CD4-positive, alpha-beta T cell (primary cell): ENCODE results near the gene RPP30. TPM values are rescaled to one million over a fixed set of nuclear protein-coding genes. Genes with fewer than 3 reads are reported as not detected.

Experiments
- ATAC-seq: fragments of 200-7000 bp; cut with Tn5 transposase; one replicate; pipeline ENCODE4 v1.10.0; 2022; ENCODE audit warnings: mild to moderate bottlenecking; ENCODE audit not compliant: poor library complexity
- CTCF ChIA-PET: fragments of 350-600 bp; sonication (Branson Sonifier 250); formaldehyde crosslinking; loops from one replicate; lab custom pipeline; 2021; ENCODE audit warnings: antibody characterized with exemption, inconsistent platforms; lab: Charles Lee
- POLR2A ChIA-PET: fragments of 350-600 bp; sonication (Branson Sonifier 250); formaldehyde crosslinking; loops from one replicate; lab custom pipeline; 2021; ENCODE audit warnings: antibody characterized with exemption, inconsistent platforms; lab: Charles Lee
- DNase-seq, 14 experiments: peaks; one replicate each; pipeline ENCODE4 v3.0.0-alpha.2; 2013 to 2020; ENCODE audit warnings: mixed read lengths in 2 of 14
- H3K27ac ChIP-seq, 2 donors: one replicate each; pipeline versions ENCODE4 v1.5.1 to v1.7.0; 2013; ENCODE audit warnings: low read length in 2 of 2, low read depth in 1 of 2, mild to moderate bottlenecking in 1 of 2
- H3K27me3 ChIP-seq, 2 experiments: 1 replicate in 1 of 2; 2 replicates in 1 of 2; pipeline versions ENCODE4 v1.6.1 to v1.7.0; 2013; ENCODE audit warnings: low read length in 2 of 2, control low read depth in 1 of 2, mild to moderate bottlenecking in 1 of 2, moderate library complexity in 1 of 2; ENCODE audit not compliant: insufficient read depth in 2 of 2, control insufficient read depth in 1 of 2
- H3K36me3 ChIP-seq: one replicate; pipeline ENCODE4 v1.6.1; 2013; ENCODE audit warnings: low read length, control low read depth; ENCODE audit not compliant: insufficient read depth
- H3K4me1 ChIP-seq: one replicate; pipeline ENCODE4 v1.6.1; 2013; ENCODE audit warnings: low read length, control low read depth; ENCODE audit not compliant: insufficient read depth
- H3K4me3 ChIP-seq: one replicate; pipeline ENCODE4 v1.5.1; 2013; ENCODE audit warnings: mild to moderate bottlenecking, low read length, moderate library complexity
- H3K9me3 ChIP-seq, 2 experiments: 1 replicate in 1 of 2; 2 replicates in 1 of 2; pipeline versions ENCODE4 v1.6.1 to v1.7.0; 2013; ENCODE audit warnings: low read length in 2 of 2, mild to moderate bottlenecking in 2 of 2, control low read depth in 1 of 2, moderate library complexity in 1 of 2; ENCODE audit not compliant: control insufficient read depth in 1 of 2, insufficient read depth in 1 of 2
- H3K27ac Mint-ChIP-seq: one replicate; pipeline ENCODE4 v1.8.0; 2020; ENCODE audit warnings: mixed read lengths
- H3K27me3 Mint-ChIP-seq: one replicate; pipeline ENCODE4 v1.8.0; 2021; ENCODE audit warnings: mixed read lengths
- H3K36me3 Mint-ChIP-seq: one replicate; pipeline ENCODE4 v1.8.0; 2021; ENCODE audit warnings: low read depth, mixed read lengths
- H3K4me1 Mint-ChIP-seq: one replicate; pipeline ENCODE4 v1.8.0; 2021; ENCODE audit warnings: low read depth, mixed read lengths
- H3K4me3 Mint-ChIP-seq: one replicate; pipeline ENCODE4 v1.8.0; 2020; ENCODE audit warnings: mild to moderate bottlenecking, mixed read lengths
- H3K9me3 Mint-ChIP-seq: one replicate; pipeline ENCODE4 v1.8.0; 2020; ENCODE audit warnings: mixed read lengths
- intact Hi-C, 2 experiments: fragments of 100-400 bp; cut with DNase I in 1 of 2; cut with micrococcal nuclease in 1 of 2; formaldehyde crosslinking; loops; one replicate each; pipeline versions ENCODE4 v1.15.1 to v1.9.0; 2023 to 2025; cut with DNase I, micrococcal nuclease
- total RNA-seq, 174 experiments: library from RNA in 2 of 174; stranded (reverse) in 2 of 174; gene quantifications; one replicate each; pipeline ENCODE4 v1.2.3 and lab custom pipeline; 2021 to 2026
- TF ChIP-seq, protein P1 (sequence below): fragments of 200-600 bp; IDR thresholded peaks from one replicate; pipeline ENCODE4 v1.8.0; 2022; ENCODE audit warnings: antibody characterized with exemption, mild to moderate bottlenecking

The RPP30 gene
- total RNA-seq, 2 experiments from 2014 or later, result 25.3 to 28.5 TPM

DNA sequence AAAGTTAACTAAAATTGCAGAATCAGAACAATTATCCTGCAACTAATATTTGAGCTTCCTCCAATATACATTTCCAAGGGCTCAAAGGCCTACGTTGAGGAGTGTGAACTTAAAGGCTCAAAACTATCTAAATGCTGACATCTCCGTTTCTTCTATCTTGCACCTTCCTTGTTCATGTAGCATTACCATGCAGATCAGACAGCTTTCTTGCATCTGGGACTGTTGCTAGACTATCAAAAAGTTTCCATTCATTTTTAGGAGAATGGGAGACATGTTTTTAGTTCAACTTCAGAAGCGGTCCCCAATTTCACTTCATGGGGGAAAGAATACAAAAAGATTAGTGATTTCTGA lies 46.2 kb downstream of the RPP30 start:
- intact Hi-C loops, result loop anchor here in 1 of 2 experiments (10.0 kb wide), 1 partner anchor 157 kb away; no protein-coding TSS in a partner anchor
- Histone ChIP-seq H3K4me1 (no peaks in the 10 kb centered on the region), H3K36me3 (no peaks in the 10 kb centered on the region), H3K4me3 (no peak overlapping the region), H3K9me3 (no peaks in the 10 kb centered on the region), H3K27me3 (peaks cover 4 to 8% of the 10 kb centered on the region in 2 experiments), H3K27ac (no peak overlapping the region)
- Mint-ChIP-seq H3K4me1 (no peaks in the 10 kb centered on the region), H3K9me3 (no peaks in the 10 kb centered on the region), H3K4me3 (no peak overlapping the region), H3K27ac (no peak overlapping the region), H3K27me3 (peaks cover 4% of the 10 kb centered on the region), H3K36me3 (no peaks in the 10 kb centered on the region)
- TF ChIP-seq, protein P1, sequence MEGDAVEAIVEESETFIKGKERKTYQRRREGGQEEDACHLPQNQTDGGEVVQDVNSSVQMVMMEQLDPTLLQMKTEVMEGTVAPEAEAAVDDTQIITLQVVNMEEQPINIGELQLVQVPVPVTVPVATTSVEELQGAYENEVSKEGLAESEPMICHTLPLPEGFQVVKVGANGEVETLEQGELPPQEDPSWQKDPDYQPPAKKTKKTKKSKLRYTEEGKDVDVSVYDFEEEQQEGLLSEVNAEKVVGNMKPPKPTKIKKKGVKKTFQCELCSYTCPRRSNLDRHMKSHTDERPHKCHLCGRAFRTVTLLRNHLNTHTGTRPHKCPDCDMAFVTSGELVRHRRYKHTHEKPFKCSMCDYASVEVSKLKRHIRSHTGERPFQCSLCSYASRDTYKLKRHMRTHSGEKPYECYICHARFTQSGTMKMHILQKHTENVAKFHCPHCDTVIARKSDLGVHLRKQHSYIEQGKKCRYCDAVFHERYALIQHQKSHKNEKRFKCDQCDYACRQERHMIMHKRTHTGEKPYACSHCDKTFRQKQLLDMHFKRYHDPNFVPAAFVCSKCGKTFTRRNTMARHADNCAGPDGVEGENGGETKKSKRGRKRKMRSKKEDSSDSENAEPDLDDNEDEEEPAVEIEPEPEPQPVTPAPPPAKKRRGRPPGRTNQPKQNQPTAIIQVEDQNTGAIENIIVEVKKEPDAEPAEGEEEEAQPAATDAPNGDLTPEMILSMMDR, result no peak
- ATAC-seq, result no peak
- ChIA-PET POLR2A (no interaction called here), CTCF (interaction anchor here (1.1 kb wide), 1 partner anchor 46 kb away, joined by 3 read pairs; the partner anchor contains the start of gene RPP30)
- no peak for DNase-seq

DNA sequence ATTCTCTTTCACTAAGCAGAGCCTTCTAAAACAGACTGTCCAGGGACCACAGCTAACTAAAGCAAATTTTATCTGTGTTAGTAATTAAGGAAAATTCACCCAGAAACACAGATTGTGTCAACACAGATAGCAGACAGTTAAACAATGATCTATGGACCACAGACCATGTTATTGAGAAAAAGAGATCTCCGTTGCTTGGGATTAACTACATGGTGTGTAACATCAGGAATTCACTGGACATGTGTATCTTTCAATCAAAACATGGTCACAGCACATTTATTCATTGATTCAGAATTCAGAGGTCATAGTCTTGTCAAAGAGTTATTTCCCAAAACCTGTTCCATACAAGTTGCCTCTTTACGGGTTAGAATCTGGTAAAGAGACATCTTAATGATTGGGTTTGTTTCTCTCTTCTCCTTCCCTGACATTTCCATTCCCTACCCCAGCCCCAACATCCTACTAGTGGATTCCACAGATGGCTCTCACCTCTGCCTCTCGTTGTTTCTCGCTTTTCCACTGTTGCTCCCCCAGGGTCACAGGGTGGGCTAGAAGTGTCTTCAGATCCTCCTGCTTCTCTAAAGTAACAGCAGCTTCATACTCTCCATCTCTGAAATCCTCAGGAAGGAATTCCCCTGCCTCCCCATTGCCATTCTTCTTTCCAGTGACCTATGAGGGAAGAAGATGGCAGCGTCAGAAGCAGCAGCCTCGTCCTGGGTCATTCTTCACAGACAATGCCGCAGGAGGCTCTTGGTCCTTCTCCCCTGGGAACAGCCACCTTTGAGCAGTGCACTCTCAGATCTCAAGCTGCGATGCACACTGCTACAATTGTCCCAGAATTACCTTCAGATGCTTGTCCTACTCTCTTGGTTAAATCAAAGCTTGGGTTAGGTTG lies 48.2 kb downstream of the RPP30 start:
- H3K36me3 ChIP-seq, result no peaks in the 10 kb centered on the region

DNA sequence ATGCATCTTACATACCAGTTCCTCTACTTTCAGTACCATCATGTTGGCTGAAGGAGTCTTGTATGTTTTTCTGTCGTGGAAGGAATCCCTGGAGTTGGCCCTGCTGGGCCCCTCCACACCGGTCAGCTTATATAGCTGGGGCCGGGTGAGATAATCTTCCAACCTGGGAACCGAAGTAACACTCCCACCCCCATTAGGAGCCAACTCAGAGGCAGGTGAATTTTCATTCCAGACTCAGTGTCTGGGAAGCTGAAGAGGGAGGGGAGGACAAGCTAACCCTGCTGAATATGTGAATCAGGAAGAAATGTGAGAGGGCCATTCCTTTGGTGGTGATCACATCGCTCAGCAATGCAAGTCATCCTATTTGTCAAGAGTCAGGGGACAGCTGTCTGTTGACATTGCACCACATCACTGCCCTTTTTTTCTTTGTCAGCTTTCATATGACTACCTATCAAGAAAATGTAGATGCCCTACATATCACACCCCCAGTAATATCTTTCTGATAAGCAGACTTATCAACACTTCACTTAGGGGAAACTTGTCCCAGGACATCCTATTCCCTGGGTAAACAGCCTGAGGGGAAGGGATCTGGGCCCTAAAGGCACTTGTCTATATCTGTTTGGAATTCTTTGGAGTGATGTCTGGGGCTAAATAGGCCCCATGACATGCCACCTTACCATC lies 49.4 kb downstream of the RPP30 start, which contains the start of gene ANKRD1:
ANKRD1 (minus strand) TSS at position 102 of the 681 bp plus-strand sequence; CDS start at position 42, 60 bp downstream.
- Histone ChIP-seq H3K9me3 (no peaks in the 10 kb centered on the region), H3K36me3 (no peaks in the 10 kb centered on the region), H3K4me1 (no peaks in the 10 kb centered on the region), H3K4me3 (no peak within 1 kb of the TSS), H3K27me3 (peaks cover 4 to 11% of the 10 kb centered on the region in 2 experiments), H3K27ac (no peak within 1 kb of the TSS)
- TF ChIP-seq, protein P1, result no peak
- H3K27ac Mint-ChIP-seq, result no peak within 1 kb of the TSS
- H3K9me3 Mint-ChIP-seq, result no peaks in the 10 kb centered on the region
- no peak within 1 kb of the TSS for H3K4me3 Mint-ChIP-seq
- intact Hi-C loops, result no loop called here
- ChIA-PET CTCF (interaction anchor here (1.8 kb wide), 1 partner anchor 9 kb away, joined by 6 read pairs; no protein-coding TSS in a partner anchor), POLR2A (no interaction called here)
- H3K27me3 Mint-ChIP-seq, result peaks cover 13% of the 10 kb centered on the region
- H3K4me1 Mint-ChIP-seq, result no peaks in the 10 kb centered on the region
- no peaks in the 10 kb centered on the region for H3K36me3 Mint-ChIP-seq
- DNase-seq (no peak), ATAC-seq (no peak)

More for the DNA sequence above, 48.2 kb downstream of the RPP30 start:
- Mint-ChIP-seq H3K9me3 (no peaks in the 10 kb centered on the region), H3K4me1 (no peaks in the 10 kb centered on the region), H3K27me3 (peaks cover 13% of the 10 kb centered on the region), H3K36me3 (no peaks in the 10 kb centered on the region), H3K4me3 (no peak overlapping the region), H3K27ac (no peak overlapping the region)
- no peak overlapping the region for H3K4me3 ChIP-seq
- no peaks in the 10 kb centered on the region for H3K9me3 ChIP-seq
- TF ChIP-seq, protein P1, result no peak
- POLR2A ChIA-PET, result interaction anchor here (0.6 kb wide), 1 partner anchor 29 kb away, joined by 3 read pairs; no protein-coding TSS in a partner anchor
- CTCF ChIA-PET, result interaction anchor here (0.9 to 1.8 kb wide), 2 partner anchors 8 to 379 kb away, joined by 3 to 6 read pairs; no protein-coding TSS in a partner anchor
- no peaks in the 10 kb centered on the region for H3K4me1 ChIP-seq
- H3K27me3 ChIP-seq, result peaks cover 4 to 11% of the 10 kb centered on the region in 2 experiments
- ATAC-seq (no peak), DNase-seq (no peak)
- no peak overlapping the region for H3K27ac ChIP-seq
- intact Hi-C loops, result loop anchor here in 1 of 2 experiments (10.0 kb wide), 1 partner anchor 155 kb away; no protein-coding TSS in a partner anchor
